Ishikawa (cell line): ENCODE results near the gene ZC3H12D.

Experiments
- CEBPB ChIP-seq: IDR thresholded peaks from 2 replicates; pipeline ENCODE4 v1.6.1; 2012
- CREB1 ChIP-seq: IDR thresholded peaks from 2 replicates; pipeline ENCODE4 v1.6.1; 2012; ENCODE audit warnings: low read depth
- EGR1 ChIP-seq: IDR thresholded peaks from 2 replicates; pipeline ENCODE4 v1.6.1; 2012
- EP300 ChIP-seq: IDR thresholded peaks from 2 replicates; pipeline ENCODE4 v1.6.1; 2012; ENCODE audit warnings: borderline replicate concordance
- FOXM1 ChIP-seq: IDR thresholded peaks from 2 replicates; pipeline ENCODE4 v1.6.1; 2012; ENCODE audit warnings: low read depth, borderline replicate concordance
- NFIC ChIP-seq: IDR thresholded peaks from 2 replicates; pipeline ENCODE4 v1.6.1; 2012
- RAD21 ChIP-seq: IDR thresholded peaks from 2 replicates; pipeline ENCODE4 v1.6.1; 2012; ENCODE audit warnings: low read depth
- REST ChIP-seq: IDR thresholded peaks from 2 replicates; pipeline ENCODE4 v1.6.1; 2012; ENCODE audit warnings: low read depth, mild to moderate bottlenecking
- TAF1 ChIP-seq: IDR thresholded peaks from 2 replicates; pipeline ENCODE4 v1.6.1; 2012; ENCODE audit warnings: low read depth, mild to moderate bottlenecking
- TCF12 ChIP-seq: IDR thresholded peaks from 2 replicates; pipeline ENCODE4 v1.6.1; 2012; ENCODE audit warnings: low read depth
- TEAD4 ChIP-seq: IDR thresholded peaks from 2 replicates; pipeline ENCODE4 v1.6.1; 2012
- USF1 ChIP-seq: IDR thresholded peaks from 2 replicates; pipeline ENCODE4 v1.6.1; 2012
- YY1 ChIP-seq: IDR thresholded peaks from 2 replicates; pipeline ENCODE4 v1.6.1; 2012; ENCODE audit warnings: low read depth
- ZBTB7A ChIP-seq: IDR thresholded peaks from 2 replicates; pipeline ENCODE4 v1.6.1; 2012; ENCODE audit warnings: low read depth
- TF ChIP-seq, protein P1 (sequence below): IDR thresholded peaks from 2 replicates; pipeline ENCODE4 v1.6.1; 2012

Gene ZC3H12D

DNA sequence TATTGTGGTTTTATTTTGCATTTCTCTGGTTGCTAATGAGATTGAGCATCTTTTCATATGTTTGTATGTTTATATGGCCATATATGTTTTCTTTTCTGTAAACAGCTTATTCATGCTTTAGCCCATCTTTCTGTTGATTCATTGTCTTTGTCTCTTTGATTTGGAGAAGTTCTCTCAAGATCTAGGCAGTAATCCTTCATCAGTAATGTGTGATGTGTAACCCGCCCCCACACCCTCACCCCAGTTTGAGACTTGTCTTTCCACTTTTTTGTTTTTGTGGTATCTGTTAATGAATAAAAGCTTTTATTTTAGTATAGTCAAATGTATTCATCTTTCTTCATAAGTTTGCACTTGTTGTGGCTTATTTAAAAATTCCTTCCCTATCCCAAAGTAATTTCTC lies 26.0 kb downstream of the ZC3H12D start:
- TF ChIP-seq TEAD4 (no peak), NFIC (no peak), EGR1 (no peak), ZBTB7A (no peak), REST (no peak), YY1 (no peak), TCF12 (no peak), EP300 (no peak), FOXM1 (no peak), USF1 (no peak), CEBPB (no peak), TAF1 (no peak), RAD21 (no peak), CREB1 (no peak)
- TF ChIP-seq, protein P1, sequence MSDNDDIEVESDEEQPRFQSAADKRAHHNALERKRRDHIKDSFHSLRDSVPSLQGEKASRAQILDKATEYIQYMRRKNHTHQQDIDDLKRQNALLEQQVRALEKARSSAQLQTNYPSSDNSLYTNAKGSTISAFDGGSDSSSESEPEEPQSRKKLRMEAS, result no peak

- no peak for TF ChIP-seq NFIC
- TF ChIP-seq ZBTB7A, result no peak
- TF ChIP-seq RAD21, result no peak
- TF ChIP-seq CEBPB, result no peak
- no peak for TF ChIP-seq EGR1
- TF ChIP-seq YY1, result no peak
- no peak for TF ChIP-seq REST
- TF ChIP-seq EP300, result no peak
- TF ChIP-seq, protein P1, result no peak
- TF ChIP-seq USF1, result no peak
- no peak for TF ChIP-seq TCF12
- no peak for TF ChIP-seq FOXM1
- no peak for TF ChIP-seq CREB1
- no peak for TF ChIP-seq TAF1
- no peak for TF ChIP-seq TEAD4
These were observed 26.6 kb downstream of the ZC3H12D start for GRCh38 chr6:149458196-149458595.

DNA sequence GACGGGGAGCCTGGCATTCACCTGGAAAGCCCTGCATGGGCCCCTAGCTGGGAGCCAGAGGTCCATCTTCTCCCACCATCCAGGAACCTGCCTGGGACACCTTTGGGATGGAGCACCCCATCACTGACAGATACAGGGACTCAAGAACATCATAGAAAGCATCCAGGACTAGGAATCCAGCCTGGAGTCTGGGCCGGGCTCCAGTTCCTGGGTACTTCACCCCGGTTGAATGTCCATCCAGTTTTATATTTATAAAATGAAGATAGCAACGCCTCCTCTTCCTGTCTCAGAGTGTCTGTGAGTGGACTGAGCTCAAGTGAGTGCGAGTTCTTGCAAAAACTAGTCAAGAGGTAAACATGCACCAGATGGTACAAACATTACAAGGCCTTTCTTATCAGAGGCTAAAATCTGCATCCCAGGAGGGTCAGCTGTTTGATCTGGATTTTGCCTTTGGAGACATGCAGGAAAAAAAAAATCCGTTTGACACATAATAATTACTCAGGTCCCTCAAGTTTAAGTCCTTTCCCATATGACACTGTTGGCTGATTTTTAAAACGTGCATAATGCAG lies 27.4 kb downstream of the ZC3H12D start:
- TF ChIP-seq NFIC (no peak), EGR1 (no peak), YY1 (no peak), TAF1 (no peak), CREB1 (no peak), RAD21 (no peak), FOXM1 (no peak), TCF12 (no peak), ZBTB7A (no peak), EP300 (no peak), TEAD4 (no peak), CEBPB (no peak), REST (no peak), USF1 (no peak)
- TF ChIP-seq, protein P1, result no peak

- TF ChIP-seq TAF1 (no peak), EGR1 (no peak), CEBPB (no peak), RAD21 (no peak), FOXM1 (no peak), NFIC (no peak), ZBTB7A (no peak), REST (no peak), USF1 (no peak), TCF12 (no peak), EP300 (no peak), TEAD4 (no peak)
- TF ChIP-seq, protein P1, result no peak
These were observed 28.3 kb downstream of the ZC3H12D start for GRCh38 chr6:149456311-149457021.
